ENCODE measurements around the gene DAP. TPM values are rescaled to one million over a fixed set of nuclear protein-coding genes. Genes with fewer than 3 reads are reported as not detected.
"Not testable (repeated sequence)": the region's sequence is repeated elsewhere in the genome, so short reads cannot be mapped to it uniquely, and the experiment has no call there.

Gene DAP
- total and polyA plus RNA-seq, 7 donors = 25.7 to 131 (median 38.5) TPM

GRCh38 chr5:10645146-10645545, 115.9 kb downstream of the DAP start:
- H3K27ac ChIP-seq = no peak overlapping the region
- intact Hi-C loops (cut with DNase I) = no loop called here
- H3K4me1 ChIP-seq = peaks cover 0 to 4% (median 0%) of the 10 kb centered on the region in 4 donors
- H3K9me3 ChIP-seq = no peaks in the 10 kb centered on the region
- H3K27me3 ChIP-seq = peaks cover 7 to 22% (median 16%) of the 10 kb centered on the region in 3 donors
- no peak for DNase-seq
- no peak overlapping the region for H3K4me3 ChIP-seq
- H3K36me3 ChIP-seq = no peaks in the 10 kb centered on the region
- TF ChIP-seq POLR2A (IDR thresholded peaks at IDR 0.05) (no peak), CTCF (IDR thresholded peaks at IDR 0.05) (no peak), POLR2AphosphoS5 (IDR thresholded peaks at IDR 0.05) (no peak), EP300 (IDR thresholded peaks at IDR 0.05) (no peak)
- WGBS, 2 donors = 93 to 96% methylated on average over 3 of the region's 3 CpGs

GRCh38 chr5:10644192-10644591, 116.8 kb downstream of the DAP start:
- DNase-seq = no peak
- Histone ChIP-seq H3K9me3 (no peaks in the 10 kb centered on the region), H3K27ac (no peak overlapping the region), H3K4me1 (no peaks in the 10 kb centered on the region), H3K27me3 (peaks cover 2 to 12% (median 6%) of the 10 kb centered on the region in 3 donors), H3K36me3 (no peaks in the 10 kb centered on the region), H3K4me3 (no peak overlapping the region)
- 62 to 68% methylated on average over 9 of the region's 9 CpGs for WGBS, 2 donors
- intact Hi-C loops (cut with DNase I) = no loop called here
- no peak for TF ChIP-seq EP300 (IDR thresholded peaks at IDR 0.05)
- TF ChIP-seq POLR2AphosphoS5 (IDR thresholded peaks at IDR 0.05) = no peak
- TF ChIP-seq CTCF (IDR thresholded peaks at IDR 0.05) = no peak
- TF ChIP-seq POLR2A (IDR thresholded peaks at IDR 0.05) = no peak

- H3K9me3 ChIP-seq = no peaks in the 10 kb centered on the region
- no peaks in the 10 kb centered on the region for H3K36me3 ChIP-seq
- no peak for DNase-seq
- H3K27me3 ChIP-seq = no peaks in the 10 kb centered on the region
- 67 to 74% methylated on average over 7 of the region's 7 CpGs for WGBS, 2 donors
- H3K4me1 ChIP-seq = no peaks in the 10 kb centered on the region
- H3K4me3 ChIP-seq = no peak overlapping the region
- intact Hi-C loops (cut with DNase I) = no loop called here
- no peak overlapping the region for H3K27ac ChIP-seq
- TF ChIP-seq EP300 (IDR thresholded peaks at IDR 0.05) = no peak
- no peak for TF ChIP-seq CTCF (IDR thresholded peaks at IDR 0.05)
- no peak for TF ChIP-seq POLR2A (IDR thresholded peaks at IDR 0.05)
- TF ChIP-seq POLR2AphosphoS5 (IDR thresholded peaks at IDR 0.05) = no peak
These were observed 118.7 kb downstream of the DAP start for GRCh38 chr5:10642367-10642766.

- 95 to 97% methylated on average over 22 to 36 of the region's 48 CpGs for WGBS, 2 donors
- Histone ChIP-seq H3K4me1 (no peaks in the 10 kb centered on the region), H3K27ac (no peak overlapping the region), H3K4me3 (no peak overlapping the region), H3K27me3 (peaks cover 0 to 21% (median 0%) of the 10 kb centered on the region in 3 donors), H3K36me3 (no peaks in the 10 kb centered on the region), H3K9me3 (no peaks in the 10 kb centered on the region)
- no peak for DNase-seq
- intact Hi-C loops (cut with DNase I) = no loop called here
- TF ChIP-seq POLR2A (IDR thresholded peaks at IDR 0.05) (no peak), EP300 (IDR thresholded peaks at IDR 0.05) (no peak), POLR2AphosphoS5 (IDR thresholded peaks at IDR 0.05) (no peak), CTCF (IDR thresholded peaks at IDR 0.05) (no peak)
These were observed 121.1 kb downstream of the DAP start for GRCh38 chr5:10639846-10640368.

- H3K9me3 ChIP-seq; DNase-seq; H3K36me3 ChIP-seq; H3K4me1 ChIP-seq; intact Hi-C loops (cut with DNase I); H3K27ac ChIP-seq; H3K4me3 ChIP-seq: not testable (repeated sequence)
- peaks cover 0 to 32% (median 0%) of the 10 kb centered on the region in 3 donors for H3K27me3 ChIP-seq
- 95 to 96% methylated on average over 31 to 48 of the region's 48 CpGs for WGBS, 2 donors
These were observed 122.3 kb downstream of the DAP start for GRCh38 chr5:10638723-10639122.
